CD4-positive, alpha-beta T cell treated with Interleukin-12 subunit alpha and Interleukin-12 subunit beta, for 1 hour (primary cell): ENCODE data around the gene SCN4A.

Experiments used
- DNase-seq: peaks from one replicate; pipeline ENCODE4 v3.0.0-alpha.2; 2020

SCN4A gene

GRCh38 chr17:64001763-64002529, 29.2 kb upstream of the SCN4A start:
- no peak for DNase-seq

- DNase-seq: no peak
Measured at GRCh38 chr17:64001091-64001579, 28.4 kb upstream of the SCN4A start.

- no peak for DNase-seq
Measured at GRCh38 chr17:63999680-64000531, 27.2 kb upstream of the SCN4A start.

GRCh38 chr17:63998721-63999679, 26.3 kb upstream of the SCN4A start:
- DNase-seq: peak; percentile 48

GRCh38 chr17:63998050-63998720, 25.5 kb upstream of the SCN4A start, which contains the start of gene PRR29:
Gene PRR29 (plus strand): TSS chr17:63998351. CDS start chr17:63998365, 14 bp downstream.
- peak; percentile 80 for DNase-seq

GRCh38 chr17:63997341-63998048, 24.8 kb upstream of the SCN4A start:
- DNase-seq: no peak

GRCh38 chr17:63996430-63997182, 23.9 kb upstream of the SCN4A start:
- DNase-seq: no peak

GRCh38 chr17:63995626-63996025, 22.9 kb upstream of the SCN4A start:
- no peak for DNase-seq

GRCh38 chr17:63993368-63993985, 20.8 kb upstream of the SCN4A start:
- peak; percentile 52 for DNase-seq

- DNase-seq: no peak
Measured at GRCh38 chr17:63991611-63992010, 18.9 kb upstream of the SCN4A start.

GRCh38 chr17:63989622-63990345, 17.1 kb upstream of the SCN4A start:
- DNase-seq: no peak

- DNase-seq: no peak
Measured at GRCh38 chr17:63988741-63989621, 16.3 kb upstream of the SCN4A start.

- DNase-seq: no peak
Measured at GRCh38 chr17:63988127-63988478, 15.4 kb upstream of the SCN4A start.

- no peak for DNase-seq
Measured at GRCh38 chr17:63987221-63988126, 14.8 kb upstream of the SCN4A start.

- DNase-seq: no peak
Measured at GRCh38 chr17:63986821-63987220, 14.1 kb upstream of the SCN4A start.

GRCh38 chr17:63985387-63986140, 12.8 kb upstream of the SCN4A start:
- DNase-seq: no peak
